AG08396 (cell line): Measurements from ENCODE around the gene GCH1.
A peak's percentile ranks its signal among the peaks of the same experiment; 100 is the strongest.
"Not testable (repeated sequence)": the region's sequence is repeated elsewhere in the genome, so short reads cannot be mapped to it uniquely, and the experiment has no call there.

Experiments used
- DNase-seq: peaks from one replicate; pipeline ENCODE4 v3.0.0; 2012; ENCODE audit warnings: low spot score, mixed read lengths

Gene GCH1

GRCh38 chr14:54908190-54908589 lies 5.6 kb upstream of the GCH1 start:
- DNase-seq, result no peak

- DNase-seq, result no peak
Measured at GRCh38 chr14:54906075-54906474, 3.4 kb upstream of the GCH1 start.

GRCh38 chr14:54902143-54902520 lies 494 bp downstream of the GCH1 start:
- peak; percentile 44 for DNase-seq

GRCh38 chr14:54901380-54902142 lies 1.1 kb downstream of the GCH1 start:
- no peak for DNase-seq

- no peak for DNase-seq
Measured at GRCh38 chr14:54899573-54899972, 3.1 kb downstream of the GCH1 start.

DNA sequence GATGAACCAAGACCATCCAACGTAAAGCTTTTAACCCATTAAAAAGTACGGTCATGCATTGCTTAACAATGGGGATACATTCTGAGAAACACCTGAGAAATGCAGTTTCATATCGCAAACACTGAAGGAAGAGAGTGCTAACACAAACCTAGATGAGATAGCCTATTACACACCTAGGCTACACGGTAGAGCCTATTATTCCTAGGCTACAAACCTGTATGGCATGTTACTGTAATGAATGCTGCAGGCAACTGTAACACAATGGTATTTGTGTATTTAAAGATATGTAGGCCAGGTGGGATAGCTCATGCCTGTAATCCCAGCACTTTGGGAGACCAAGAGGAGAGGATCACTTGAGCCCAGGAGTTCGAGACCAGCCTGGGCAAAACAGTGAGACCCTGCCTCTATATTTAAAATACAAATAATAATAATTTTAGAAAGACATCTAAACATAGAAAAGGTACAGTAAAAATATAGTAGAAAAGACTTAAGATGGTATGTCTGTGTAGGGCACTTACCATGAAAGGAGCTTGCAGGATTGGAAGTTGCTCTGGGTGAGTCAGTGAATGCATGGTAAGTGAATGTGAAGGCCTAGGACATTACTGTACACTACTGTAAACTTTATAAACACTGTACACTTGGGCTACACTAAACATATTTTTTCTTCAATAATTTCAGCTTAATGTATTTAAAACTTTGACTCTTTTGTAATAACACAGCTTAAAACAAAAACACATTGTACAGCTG lies 4.6 kb downstream of the GCH1 start:
- DNase-seq, result not testable (repeated sequence)

DNA sequence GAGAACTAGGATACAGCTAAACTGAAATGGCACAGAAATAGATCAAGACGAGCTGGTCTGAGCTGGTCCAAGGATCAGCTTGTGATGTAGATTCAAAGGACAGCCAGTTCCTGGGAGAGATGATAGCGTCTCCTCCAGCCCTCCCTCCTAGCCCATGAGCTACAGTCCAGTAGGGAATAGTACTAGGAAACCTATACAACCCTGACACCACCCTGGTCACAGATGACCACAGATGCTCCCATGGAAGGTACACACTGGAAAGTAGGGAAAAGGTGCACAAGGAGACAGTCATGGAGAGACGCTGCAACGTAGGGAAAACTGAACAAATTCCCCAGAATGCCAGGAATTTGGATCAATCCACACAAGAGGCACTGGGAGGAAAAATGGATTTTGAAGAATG lies 6.9 kb downstream of the GCH1 start:
- DNase-seq, result no peak

DNA sequence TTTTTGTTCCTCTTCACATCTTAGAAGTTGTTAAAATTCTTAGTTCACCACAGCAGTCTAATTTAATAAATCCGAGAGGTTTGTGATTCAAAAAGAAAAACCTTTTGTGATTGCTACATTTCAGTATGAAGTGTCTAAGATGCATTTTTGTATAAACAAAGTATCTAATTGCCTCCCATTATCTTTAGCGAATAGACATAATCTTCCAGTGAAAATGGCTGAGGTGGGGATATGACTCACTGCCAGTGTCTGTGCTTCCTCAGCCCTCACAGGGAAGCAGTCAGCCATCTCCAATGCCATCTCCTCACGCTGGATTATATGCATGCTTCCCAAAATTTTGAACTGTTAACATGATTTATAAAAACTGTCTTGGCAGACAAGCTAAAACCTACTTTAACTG lies 7.6 kb downstream of the GCH1 start:
- DNase-seq, result no peak

DNA sequence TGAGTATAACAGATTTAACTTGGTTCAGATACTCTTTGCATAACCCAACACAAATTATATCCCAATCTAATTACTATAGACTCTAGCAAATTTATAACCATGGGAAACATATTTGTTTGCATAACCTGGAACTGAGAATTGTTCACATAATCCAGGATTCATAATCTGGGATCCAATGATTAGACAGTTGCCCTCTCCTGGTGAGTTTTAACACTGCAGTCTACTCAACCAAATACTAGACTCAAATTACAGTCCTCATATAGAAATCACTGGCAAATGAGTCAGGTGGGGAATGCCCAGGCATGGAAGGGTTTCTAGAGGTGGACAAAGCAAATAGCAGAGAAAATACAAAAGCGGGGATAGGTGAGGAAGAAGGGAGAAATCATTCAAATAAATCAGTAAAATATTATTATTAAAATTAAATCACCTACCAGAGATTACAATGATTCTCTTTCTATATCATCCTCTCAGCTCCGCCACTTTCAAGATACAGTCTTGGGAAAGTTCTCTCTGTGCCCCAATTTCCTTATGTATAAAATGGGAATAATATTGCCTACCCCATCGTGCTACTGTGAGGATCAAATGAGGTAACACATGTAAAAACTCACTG lies 9.4 kb downstream of the GCH1 start:
- peak; percentile 49 for DNase-seq

DNA sequence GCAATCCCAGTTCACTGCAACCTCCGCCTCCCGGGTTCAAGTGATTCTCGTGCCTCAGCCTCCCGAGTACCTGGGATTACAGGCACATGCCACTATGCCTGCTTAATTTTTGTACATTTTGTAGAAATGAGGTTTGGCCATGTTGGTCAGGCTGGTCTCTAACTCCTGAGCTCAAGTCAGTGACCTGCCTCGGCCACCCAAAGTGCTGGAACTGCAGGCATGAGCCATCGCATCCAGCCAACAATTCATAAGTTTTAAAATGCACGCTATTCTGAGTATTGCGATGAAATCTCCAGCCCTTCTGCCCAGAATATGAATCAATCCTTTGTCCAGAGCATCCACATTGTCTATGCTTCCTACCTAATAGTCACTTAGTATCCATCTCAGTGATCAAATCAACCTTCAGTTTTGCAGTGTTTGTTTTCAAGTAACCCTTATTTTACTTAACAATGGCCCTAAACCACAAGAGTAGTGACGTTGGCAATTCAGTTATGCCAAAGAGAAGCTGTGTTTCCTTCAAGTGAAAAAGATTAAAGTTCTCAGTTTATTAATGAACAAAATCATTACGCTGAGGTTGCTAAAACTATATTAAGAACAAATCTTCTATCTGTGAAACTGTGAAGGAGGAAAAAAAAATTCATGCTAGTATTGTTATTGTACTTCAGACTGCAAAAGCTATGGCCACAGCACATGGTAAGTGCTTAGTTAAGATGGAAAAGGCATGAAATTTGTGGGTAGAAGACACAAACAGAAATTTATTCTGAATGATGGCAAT lies 11.0 kb downstream of the GCH1 start:
- no peak for DNase-seq

DNA sequence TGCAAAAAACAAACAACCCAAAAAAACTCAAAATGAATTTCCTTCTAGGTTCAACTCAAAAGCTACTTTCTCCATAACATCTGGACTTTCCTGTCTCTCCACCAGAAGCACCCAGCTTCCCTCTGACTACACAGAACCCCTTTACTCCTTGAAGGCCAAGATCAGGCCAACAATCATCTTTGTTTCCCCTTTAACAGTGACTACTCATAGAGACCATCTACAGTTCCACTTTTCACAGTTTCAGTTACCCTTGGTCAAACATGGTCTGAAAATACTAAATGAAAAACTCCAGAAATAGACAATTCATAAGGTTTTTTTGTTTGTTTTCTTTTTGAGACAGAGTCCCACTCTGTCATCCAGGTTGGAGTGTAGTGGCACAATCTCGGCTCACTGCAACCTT lies 11.8 kb downstream of the GCH1 start:
- no peak for DNase-seq

DNA sequence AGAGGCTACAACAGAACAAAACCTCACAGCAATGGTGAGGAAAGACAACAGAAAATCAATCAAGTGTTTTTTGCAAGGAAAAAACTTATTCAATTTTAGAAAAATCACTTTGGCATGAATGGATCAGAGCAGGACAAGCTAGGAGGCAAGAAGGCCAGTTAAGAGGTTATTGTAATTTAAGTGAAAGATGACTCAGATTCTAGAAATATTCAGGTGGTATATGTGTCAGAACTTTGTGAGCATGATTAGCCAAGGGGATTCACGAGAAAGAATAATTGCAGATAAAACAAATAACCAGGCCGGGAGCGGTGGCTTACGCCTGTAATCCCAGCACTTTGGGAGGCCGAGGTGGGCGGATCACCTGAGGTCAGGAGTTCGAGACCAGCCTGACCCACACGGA lies 12.7 kb downstream of the GCH1 start:
- DNase-seq, result no peak

GRCh38 chr14:54882521-54882920 lies 20.1 kb downstream of the GCH1 start:
- DNase-seq, result no peak

GRCh38 chr14:54881761-54882401 lies 20.7 kb downstream of the GCH1 start:
- peak; percentile 38 for DNase-seq

DNA sequence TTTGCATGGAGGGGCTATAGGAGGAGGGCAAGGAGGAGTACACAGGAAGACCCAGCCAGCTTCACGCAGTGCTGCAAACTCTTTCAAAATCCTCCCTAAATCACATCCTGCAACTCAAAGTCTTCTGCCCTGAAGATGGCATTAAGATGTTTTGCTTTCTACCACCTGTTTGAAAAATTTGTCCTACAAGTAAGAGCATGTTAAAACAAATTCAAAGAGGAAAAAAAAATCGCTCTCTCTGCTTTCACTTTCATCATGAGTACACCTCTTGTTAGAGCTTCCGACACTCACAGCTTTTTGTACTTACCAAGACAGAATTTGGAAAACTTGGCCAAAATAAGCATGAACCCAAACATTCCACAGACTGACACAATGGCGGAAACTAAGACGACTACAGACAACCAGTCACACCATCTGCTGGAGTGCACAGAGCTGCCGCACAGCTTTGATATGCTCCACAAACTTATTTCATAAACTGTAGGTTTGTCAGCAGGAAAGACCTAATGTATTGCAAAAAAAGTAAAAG lies 21.3 kb downstream of the GCH1 start:
- peak; percentile 39 for DNase-seq

DNA sequence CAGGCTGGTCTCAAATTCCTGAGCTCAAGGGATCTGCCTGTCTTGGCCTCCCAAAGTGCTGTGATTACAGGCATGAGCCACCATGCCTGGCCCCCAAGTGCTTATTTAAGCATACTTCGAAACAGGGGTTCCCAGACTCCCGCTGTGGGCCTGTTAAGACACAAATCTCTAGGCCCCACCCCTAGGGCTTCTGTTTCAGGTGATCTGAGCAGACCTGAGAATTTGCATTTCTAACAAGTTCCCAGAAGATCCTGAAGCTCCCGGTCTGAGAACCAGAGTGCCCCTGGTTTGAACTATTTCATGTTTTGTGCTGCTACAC lies 25.0 kb downstream of the GCH1 start:
- no peak for DNase-seq

GRCh38 chr14:54877015-54877702 lies 25.5 kb downstream of the GCH1 start:
- DNase-seq, result no peak

GRCh38 chr14:54875648-54876047 lies 27.0 kb downstream of the GCH1 start:
- DNase-seq, result not testable (repeated sequence)

GRCh38 chr14:54870154-54871090 lies 32.2 kb downstream of the GCH1 start:
- DNase-seq, result not testable (repeated sequence)

DNA sequence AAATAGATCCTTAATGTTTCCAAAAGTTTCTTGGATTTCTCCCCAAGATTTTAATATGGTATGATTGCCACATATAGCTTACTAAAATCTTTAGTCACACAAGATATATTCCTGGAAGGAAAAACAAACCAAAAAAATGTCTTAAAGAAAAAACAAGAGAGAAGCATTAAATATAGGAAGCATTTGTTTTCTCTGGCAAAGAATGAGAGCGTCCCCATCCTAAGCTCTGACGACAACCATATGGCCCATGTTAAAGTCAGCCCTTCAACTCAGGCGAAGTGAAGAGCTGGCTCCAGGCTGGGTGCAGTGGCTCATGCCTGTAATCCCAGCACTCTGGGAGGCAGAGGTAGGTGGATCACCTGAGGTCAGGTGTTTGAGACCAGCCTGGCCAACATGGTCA lies 35.6 kb downstream of the GCH1 start:
- no peak for DNase-seq
